ENCODE measurements around the gene NDUFB4. TPM values are rescaled to one million over a fixed set of nuclear protein-coding genes. Genes with fewer than 3 reads are reported as not detected.

Gene NDUFB4
- total and polyA plus RNA-seq, 2 donors (not counting 1 experiment from before 2014, with no cell fraction given) = 26.9 to 178 TPM

DNA sequence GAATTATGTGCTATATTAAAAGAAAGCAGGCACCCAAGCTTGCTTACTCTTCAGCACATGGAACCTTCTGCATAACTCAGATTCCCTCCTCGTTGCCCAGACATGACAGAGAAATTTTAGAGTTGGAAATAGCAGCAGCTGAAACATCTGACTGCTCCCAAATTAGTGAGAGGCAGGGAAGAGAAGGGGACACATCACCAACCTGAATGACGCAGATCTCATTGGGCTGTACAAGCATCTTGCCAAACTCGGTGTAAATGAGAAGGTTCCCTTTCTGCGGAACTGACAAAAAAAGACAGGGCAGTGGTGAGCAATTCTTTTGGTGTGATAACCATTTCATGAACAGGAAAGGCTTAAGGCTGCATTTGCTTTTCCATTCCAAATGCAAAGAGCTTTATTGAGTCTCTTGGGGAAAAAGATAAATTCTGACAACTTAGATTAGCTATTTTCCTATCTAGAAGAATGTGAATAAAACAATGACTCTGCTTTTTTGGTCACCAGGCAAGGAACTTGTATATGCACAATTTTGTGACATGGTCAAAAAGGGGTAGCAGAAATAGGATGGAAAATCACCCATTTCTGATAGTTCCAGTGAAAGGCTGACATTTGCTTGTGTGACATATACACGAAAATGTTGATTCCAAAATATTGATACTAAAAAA, 50.8 kb downstream of the NDUFB4 start:
- Histone ChIP-seq H3K36me3 (ENCODE audit: control insufficient read depth, insufficient read depth, low read length) (no peaks in the 10 kb centered on the region), H2AFZ (ENCODE audit: low read length) (no peak overlapping the region), H3K4me2 (ENCODE audit: extremely low read depth, insufficient read depth, low read length) (no peak overlapping the region), H3K9ac (ENCODE audit: insufficient read depth, low read length) (no peak overlapping the region), H3K27ac (ENCODE audit: insufficient read depth, low read length) (no peak overlapping the region), H3K4me1 (ENCODE audit: control insufficient read depth, extremely low read depth, insufficient read depth, low read length) (no peaks in the 10 kb centered on the region), H3K9me3 (ENCODE audit: control insufficient read depth, insufficient read depth, low read depth, low read length) (no peaks in the 10 kb centered on the region), H4K20me1 (ENCODE audit: control insufficient read depth, extremely low read depth, insufficient read depth, low read length) (no peaks in the 10 kb centered on the region), H3K27me3 (ENCODE audit: control insufficient read depth, insufficient read depth, low read length) (no peaks in the 10 kb centered on the region), H3K4me3 (replicated peaks in 1 of 4; ENCODE audit: control extremely low read depth in 1 of 4, insufficient read depth in 1 of 4, low read depth in 3 of 4, low read length in 4 of 4) (no peak overlapping the region), H3K79me2 (ENCODE audit: control insufficient read depth, insufficient read depth, low read length) (no peaks in the 10 kb centered on the region)
- no peak for TF ChIP-seq CTCF (conservative IDR thresholded peaks at IDR 0.05 in 1 of 2, IDR thresholded peaks at IDR 0.05 in 1 of 2; ENCODE audit: low read depth in 1 of 2, low read length in 2 of 2)
- TF ChIP-seq EZH2 (IDR thresholded peaks at IDR 0.05; ENCODE audit: low read length, missing control alignments) = no peak
- DNase-seq (ENCODE audit: low read depth in 2 of 2) = no peak

- DNase-seq (ENCODE audit: low read depth in 2 of 2) = no peak
- no peaks in the 10 kb centered on the region for H3K27me3 ChIP-seq (ENCODE audit: control insufficient read depth, insufficient read depth, low read length)
- H3K27ac ChIP-seq (ENCODE audit: insufficient read depth, low read length) = no peak overlapping the region
- H4K20me1 ChIP-seq (ENCODE audit: control insufficient read depth, extremely low read depth, insufficient read depth, low read length) = no peaks in the 10 kb centered on the region
- no peak overlapping the region for H2AFZ ChIP-seq (ENCODE audit: low read length)
- H3K79me2 ChIP-seq (ENCODE audit: control insufficient read depth, insufficient read depth, low read length) = no peaks in the 10 kb centered on the region
- H3K36me3 ChIP-seq (ENCODE audit: control insufficient read depth, insufficient read depth, low read length) = no peaks in the 10 kb centered on the region
- no peaks in the 10 kb centered on the region for H3K9me3 ChIP-seq (ENCODE audit: control insufficient read depth, insufficient read depth, low read depth, low read length)
- H3K4me1 ChIP-seq (ENCODE audit: control insufficient read depth, extremely low read depth, insufficient read depth, low read length) = no peaks in the 10 kb centered on the region
- TF ChIP-seq EZH2 (IDR thresholded peaks at IDR 0.05; ENCODE audit: low read length, missing control alignments) (no peak), CTCF (conservative IDR thresholded peaks at IDR 0.05 in 1 of 2, IDR thresholded peaks at IDR 0.05 in 1 of 2; ENCODE audit: low read depth in 1 of 2, low read length in 2 of 2) (no peak)
- no peak overlapping the region for H3K9ac ChIP-seq (ENCODE audit: insufficient read depth, low read length)
- no peak overlapping the region for H3K4me2 ChIP-seq (ENCODE audit: extremely low read depth, insufficient read depth, low read length)
- no peak overlapping the region for H3K4me3 ChIP-seq (replicated peaks in 1 of 4; ENCODE audit: control extremely low read depth in 1 of 4, insufficient read depth in 1 of 4, low read depth in 3 of 4, low read length in 4 of 4)
These were observed 52.2 kb downstream of the NDUFB4 start for GRCh38 chr3:120648290-120648689.

GRCh38 chr3:120649830-120650233, 53.7 kb downstream of the NDUFB4 start:
- no peak overlapping the region for H3K9ac ChIP-seq (ENCODE audit: insufficient read depth, low read length)
- H3K27ac ChIP-seq (ENCODE audit: insufficient read depth, low read length) = no peak overlapping the region
- no peaks in the 10 kb centered on the region for H3K36me3 ChIP-seq (ENCODE audit: control insufficient read depth, insufficient read depth, low read length)
- H3K4me2 ChIP-seq (ENCODE audit: extremely low read depth, insufficient read depth, low read length) = no peak overlapping the region
- H3K9me3 ChIP-seq (ENCODE audit: control insufficient read depth, insufficient read depth, low read depth, low read length) = no peaks in the 10 kb centered on the region
- no peaks in the 10 kb centered on the region for H3K79me2 ChIP-seq (ENCODE audit: control insufficient read depth, insufficient read depth, low read length)
- no peak overlapping the region for H2AFZ ChIP-seq (ENCODE audit: low read length)
- H3K27me3 ChIP-seq (ENCODE audit: control insufficient read depth, insufficient read depth, low read length) = no peaks in the 10 kb centered on the region
- H3K4me3 ChIP-seq (replicated peaks in 1 of 4; ENCODE audit: control extremely low read depth in 1 of 4, insufficient read depth in 1 of 4, low read depth in 3 of 4, low read length in 4 of 4) = no peak overlapping the region
- no peaks in the 10 kb centered on the region for H4K20me1 ChIP-seq (ENCODE audit: control insufficient read depth, extremely low read depth, insufficient read depth, low read length)
- DNase-seq (ENCODE audit: low read depth in 2 of 2) = no peak
- no peaks in the 10 kb centered on the region for H3K4me1 ChIP-seq (ENCODE audit: control insufficient read depth, extremely low read depth, insufficient read depth, low read length)
- TF ChIP-seq EZH2 (IDR thresholded peaks at IDR 0.05; ENCODE audit: low read length, missing control alignments) (no peak), CTCF (conservative IDR thresholded peaks at IDR 0.05 in 1 of 2, IDR thresholded peaks at IDR 0.05 in 1 of 2; ENCODE audit: low read depth in 1 of 2, low read length in 2 of 2) (no peak)
